B cell (primary cell): ENCODE measurements around the gene FSTL5.

Experiments used
- CTCF ChIP-seq: fragments of 200-600 bp; IDR thresholded peaks from one replicate; pipeline ENCODE4 v1.8.0; 2022; ENCODE audit warnings: antibody characterized with exemption, mild to moderate bottlenecking
- EZH2 ChIP-seq: IDR thresholded peaks from 2 replicates; pipeline ENCODE4 v1.6.1; 2012; ENCODE audit warnings: borderline replicate concordance, low read depth, mild to moderate bottlenecking, moderate library complexity, low read length; ENCODE audit not compliant: insufficient read depth, poor library complexity, severe bottlenecking

GRCh38 chr4:162056990-162057389, 106.8 kb downstream of the FSTL5 start:
- TF ChIP-seq CTCF = no peak
- no peak for TF ChIP-seq EZH2
